Activated naive CD4-positive, alpha-beta T cell (primary cell): ENCODE data around the gene CABP2.
"Not testable (repeated sequence)": the region's sequence is repeated elsewhere in the genome, so short reads cannot be mapped to it uniquely, and the experiment has no call there.

Experiments used
- DNase-seq, 4 experiments: peaks; one replicate each; lab custom pipeline; 2025; lab: John Stamatoyannopoulos, UW

The CABP2 gene

GRCh38 chr11:67522844-67523555 is at the start of gene CABP2:
Gene CABP2, minus strand, starts transcription at chr11:67523446. Its CDS starts 120 bp downstream, at chr11:67523326.
- no peak for DNase-seq

- no peak for DNase-seq
Measured at GRCh38 chr11:67572747-67573419, 49.6 kb upstream of the CABP2 start.

GRCh38 chr11:67572305-67572704 is 49.1 kb upstream of the CABP2 start:
- no peak for DNase-seq

GRCh38 chr11:67571443-67571842 is 48.2 kb upstream of the CABP2 start:
- DNase-seq = no peak

GRCh38 chr11:67564230-67564629 is 41.0 kb upstream of the CABP2 start:
- DNase-seq = no peak

GRCh38 chr11:67563705-67564114 is 40.5 kb upstream of the CABP2 start:
- DNase-seq = not testable (repeated sequence)

- DNase-seq = no peak
Measured at GRCh38 chr11:67562963-67563704, 39.9 kb upstream of the CABP2 start.

GRCh38 chr11:67561971-67562619 is 38.8 kb upstream of the CABP2 start:
- DNase-seq = no peak

- no peak for DNase-seq
Measured at GRCh38 chr11:67558084-67558772, 35.0 kb upstream of the CABP2 start.

GRCh38 chr11:67556244-67556643 is 33.0 kb upstream of the CABP2 start:
- DNase-seq = no peak

GRCh38 chr11:67551697-67552096 is 28.5 kb upstream of the CABP2 start:
- DNase-seq = not testable (repeated sequence)

GRCh38 chr11:67551127-67551526 is 27.9 kb upstream of the CABP2 start:
- DNase-seq = no peak

- no peak for DNase-seq
Measured at GRCh38 chr11:67548555-67549110, 25.4 kb upstream of the CABP2 start.

GRCh38 chr11:67548112-67548511 is 24.9 kb upstream of the CABP2 start:
- DNase-seq = not testable (repeated sequence)

- DNase-seq = no peak
Measured at GRCh38 chr11:67545280-67545679, 22.0 kb upstream of the CABP2 start.

GRCh38 chr11:67544616-67545242 is 21.5 kb upstream of the CABP2 start:
- no peak for DNase-seq

GRCh38 chr11:67543585-67543984 is 20.3 kb upstream of the CABP2 start:
- no peak for DNase-seq

GRCh38 chr11:67542971-67543370 is 19.7 kb upstream of the CABP2 start:
- DNase-seq = no peak

- no peak for DNase-seq
Measured at GRCh38 chr11:67542169-67542568, 18.9 kb upstream of the CABP2 start.

GRCh38 chr11:67541198-67541597 is 18.0 kb upstream of the CABP2 start:
- no peak for DNase-seq

- no peak for DNase-seq
Measured at GRCh38 chr11:67539550-67539949, 16.3 kb upstream of the CABP2 start.
